HUES6 (cell line): ENCODE results near the gene HAND1.
A peak's percentile ranks its signal among the peaks of the same experiment; 100 is the strongest.
"Not testable (repeated sequence)": the region's sequence is repeated elsewhere in the genome, so short reads cannot be mapped to it uniquely, and the experiment has no call there.

ENCODE experiments used
- H3K27ac ChIP-seq: 2 replicates; pipeline ENCODE4 v1.7.0; 2013; ENCODE audit warnings: low read depth, mild to moderate bottlenecking, low read length, inconsistent platforms
- H3K27me3 ChIP-seq: 2 replicates; pipeline ENCODE4 v1.6.1; 2013; ENCODE audit warnings: low read length; ENCODE audit not compliant: control insufficient read depth, insufficient read depth
- H3K36me3 ChIP-seq: 2 replicates; pipeline ENCODE4 v1.6.1; 2013; ENCODE audit warnings: low read length; ENCODE audit not compliant: control insufficient read depth, insufficient read depth
- H3K4me1 ChIP-seq: 2 replicates; pipeline ENCODE4 v1.6.1; 2013; ENCODE audit warnings: low read length; ENCODE audit not compliant: control insufficient read depth, insufficient read depth
- H3K4me3 ChIP-seq: 2 replicates; pipeline ENCODE4 v1.5.1; 2013; ENCODE audit warnings: low read depth, low read length
- H3K9ac ChIP-seq: one replicate; pipeline ENCODE4 v1.6.1; 2013; ENCODE audit warnings: mild to moderate bottlenecking, low read length
- H3K9me3 ChIP-seq: 2 replicates; pipeline ENCODE4 v1.6.1; 2013; ENCODE audit warnings: low read depth, low read length; ENCODE audit not compliant: control insufficient read depth, insufficient read depth

The HAND1 gene

DNA sequence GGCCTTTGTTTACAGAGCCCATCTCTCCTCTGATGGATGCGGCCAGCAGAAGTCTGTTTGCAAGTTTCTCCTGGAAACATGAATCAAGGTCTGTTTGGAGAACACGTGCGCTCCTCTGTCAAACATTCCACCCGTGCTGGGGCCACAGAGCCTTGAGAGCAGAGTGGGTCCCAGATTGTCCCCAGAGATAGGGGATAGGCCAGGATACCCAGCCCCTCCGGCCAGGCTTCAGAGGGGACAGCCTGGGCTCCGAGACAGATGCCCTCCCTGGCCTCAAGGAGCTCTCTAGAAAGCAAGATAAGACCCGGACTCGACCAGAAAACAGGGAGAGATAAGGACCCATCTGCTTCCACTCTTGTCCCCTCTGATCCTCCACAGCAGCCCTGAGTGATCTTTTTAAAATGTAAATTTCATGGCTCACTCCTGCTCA is 40.4 kb upstream of the HAND1 start:
- H3K4me1 ChIP-seq: peaks cover 28% of the 10 kb centered on the region
- no peak overlapping the region; the same call in 1 of the 2 replicates for H3K27ac ChIP-seq
- H3K36me3 ChIP-seq: no peaks in the 10 kb centered on the region
- H3K9ac ChIP-seq: peak overlapping the region; percentile 64
- H3K9me3 ChIP-seq: no peaks in the 10 kb centered on the region
- H3K4me3 ChIP-seq: no peak overlapping the region
- H3K27me3 ChIP-seq: peaks cover 3% of the 10 kb centered on the region; the same call in 1 of the 2 replicates

DNA sequence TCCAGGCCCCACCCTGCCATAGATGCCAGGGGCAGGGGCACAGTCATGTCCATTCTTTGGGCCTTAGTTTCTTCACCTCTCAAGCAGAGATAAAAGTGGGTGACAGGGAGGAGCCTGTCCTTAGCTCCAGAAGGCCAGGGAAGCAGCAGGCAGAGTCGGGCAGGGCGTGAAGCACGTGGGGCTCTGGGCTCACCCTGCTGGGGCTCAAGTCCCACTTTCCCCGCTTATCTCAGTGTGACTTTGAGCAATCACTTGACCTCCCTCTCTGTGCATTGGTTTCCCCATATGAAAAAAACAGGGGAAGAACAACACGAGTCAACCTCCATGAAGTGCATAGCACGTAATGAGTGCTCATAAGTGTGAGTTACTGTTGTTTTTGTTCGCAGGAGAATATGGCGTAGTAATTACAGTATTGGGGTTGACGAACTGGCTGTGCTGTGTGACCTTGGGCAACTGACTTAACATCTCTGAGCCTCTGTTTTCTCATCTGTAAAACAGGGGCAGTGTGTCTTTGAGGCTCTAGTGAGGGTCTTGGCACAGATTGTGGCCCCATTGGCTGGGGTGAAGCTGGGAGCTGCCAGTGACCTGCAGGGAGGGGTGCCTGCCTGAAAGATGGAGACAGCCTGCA is 39.9 kb upstream of the HAND1 start:
- no peak overlapping the region for H3K4me3 ChIP-seq
- H3K27ac ChIP-seq: no peak overlapping the region; the same call in 1 of the 2 replicates
- H3K27me3 ChIP-seq: peaks cover 3% of the 10 kb centered on the region; the same call in 1 of the 2 replicates
- H3K9me3 ChIP-seq: no peaks in the 10 kb centered on the region
- peaks cover 23% of the 10 kb centered on the region for H3K4me1 ChIP-seq
- no peaks in the 10 kb centered on the region for H3K36me3 ChIP-seq
- peak overlapping the region; percentile 64 for H3K9ac ChIP-seq

DNA sequence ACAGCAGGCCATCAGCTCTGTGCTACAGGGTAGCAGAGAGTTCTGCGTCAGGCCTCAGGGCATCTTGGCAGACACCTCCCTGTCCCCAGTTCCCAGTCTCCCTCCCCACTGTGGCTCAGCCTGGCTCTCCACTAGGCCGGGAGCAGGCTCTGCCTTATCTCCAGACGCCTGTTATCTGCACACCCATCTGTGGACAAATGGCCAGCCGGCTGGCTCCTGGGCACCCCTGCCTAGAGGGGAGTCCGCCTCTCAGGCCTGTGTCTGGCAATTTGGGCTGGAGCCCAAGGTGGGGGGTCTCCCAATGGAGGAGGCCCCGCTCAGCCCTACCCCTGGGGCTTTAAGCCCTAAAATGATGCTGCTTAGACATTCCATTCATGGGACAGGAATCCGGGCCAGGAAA is 39.2 kb upstream of the HAND1 start:
- Histone ChIP-seq H3K27me3 (peaks cover 3% of the 10 kb centered on the region; the same call in 1 of the 2 replicates), H3K9ac (peak overlapping the region; percentile 64), H3K27ac (peak overlapping the region; percentile 52; the same call in 1 of the 2 replicates), H3K4me1 (peaks cover 15% of the 10 kb centered on the region), H3K36me3 (no peaks in the 10 kb centered on the region), H3K4me3 (no peak overlapping the region), H3K9me3 (no peaks in the 10 kb centered on the region)

DNA sequence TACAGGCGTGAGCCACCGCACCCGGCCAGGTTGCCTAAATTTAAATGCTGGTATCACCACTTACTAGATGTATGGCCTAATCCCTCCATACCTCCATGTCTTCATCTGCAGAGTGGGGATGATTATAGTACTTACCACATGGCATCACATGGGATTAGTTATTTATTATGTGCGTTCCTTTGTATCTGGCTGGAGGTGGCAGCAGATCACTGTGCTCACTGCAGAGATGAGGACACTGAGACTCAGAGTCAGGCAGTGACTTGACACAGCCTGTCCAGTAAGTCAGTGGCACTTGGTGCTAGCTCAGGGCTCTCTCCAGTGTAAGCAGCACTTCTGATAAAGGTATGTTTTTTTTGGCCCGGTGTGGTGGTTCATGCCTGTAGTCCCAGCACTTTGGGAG is 38.4 kb upstream of the HAND1 start:
- Histone ChIP-seq H3K9me3 (no peaks in the 10 kb centered on the region), H3K27me3 (peaks cover 3% of the 10 kb centered on the region; the same call in 1 of the 2 replicates), H3K4me3 (no peak overlapping the region), H3K9ac (peak overlapping the region; percentile 48), H3K36me3 (no peaks in the 10 kb centered on the region), H3K4me1 (peaks cover 10% of the 10 kb centered on the region), H3K27ac (peak overlapping the region; percentile 52; the same call in 1 of the 2 replicates)

DNA sequence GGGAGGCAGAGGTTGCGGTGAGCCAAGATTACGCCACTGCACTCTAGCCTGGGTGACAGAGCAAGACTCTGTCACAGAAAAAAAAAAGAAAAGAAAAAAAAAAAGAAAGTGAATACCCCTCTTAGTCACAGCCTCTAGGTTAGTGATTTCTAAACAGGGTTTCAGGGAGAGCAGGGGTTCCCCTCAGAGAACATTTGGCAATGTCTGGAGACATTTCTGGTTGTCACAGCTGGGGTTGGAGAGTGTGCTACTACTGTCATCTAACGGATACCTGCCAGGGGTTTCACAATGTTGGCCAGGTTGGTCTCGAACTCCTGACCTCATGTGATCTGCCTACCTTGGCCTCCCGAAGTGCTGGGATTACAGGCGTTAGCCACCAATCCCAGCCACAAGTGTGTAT is 37.5 kb upstream of the HAND1 start:
- H3K27ac ChIP-seq, H3K4me1 ChIP-seq: not testable (repeated sequence)

DNA sequence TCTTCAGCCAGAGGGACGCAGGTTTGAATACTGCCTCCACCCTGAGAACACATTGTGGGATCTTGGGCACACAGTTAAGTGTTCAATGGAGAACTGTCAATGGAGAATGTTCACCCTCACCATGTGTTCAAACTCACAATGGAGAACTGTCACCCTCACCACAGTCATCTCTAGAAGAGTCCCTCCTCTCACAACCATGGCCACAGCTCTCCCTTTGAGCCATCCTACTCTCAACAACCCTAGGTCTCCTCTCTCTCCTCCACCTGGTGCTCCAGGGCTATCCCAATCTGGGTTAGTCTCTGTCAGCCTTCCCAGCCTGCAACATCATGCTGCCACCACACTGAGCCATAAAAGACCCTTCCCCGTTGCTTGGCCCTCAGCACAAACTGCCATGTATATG is 36.3 kb upstream of the HAND1 start:
- H3K27me3 ChIP-seq: peaks cover 2% of the 10 kb centered on the region; the same call in 1 of the 2 replicates
- H3K27ac ChIP-seq: no peak overlapping the region
- H3K9ac ChIP-seq: no peak overlapping the region
- H3K4me3 ChIP-seq: no peak overlapping the region
- H3K9me3 ChIP-seq: no peaks in the 10 kb centered on the region
- peaks cover 8% of the 10 kb centered on the region; the same call in 1 of the 2 replicates for H3K4me1 ChIP-seq
- H3K36me3 ChIP-seq: no peaks in the 10 kb centered on the region

More for the DNA sequence above, 37.5 kb upstream of the HAND1 start:
- not testable (repeated sequence) for H3K9me3 ChIP-seq, H3K4me3 ChIP-seq, H3K9ac ChIP-seq, H3K36me3 ChIP-seq, H3K27me3 ChIP-seq

DNA sequence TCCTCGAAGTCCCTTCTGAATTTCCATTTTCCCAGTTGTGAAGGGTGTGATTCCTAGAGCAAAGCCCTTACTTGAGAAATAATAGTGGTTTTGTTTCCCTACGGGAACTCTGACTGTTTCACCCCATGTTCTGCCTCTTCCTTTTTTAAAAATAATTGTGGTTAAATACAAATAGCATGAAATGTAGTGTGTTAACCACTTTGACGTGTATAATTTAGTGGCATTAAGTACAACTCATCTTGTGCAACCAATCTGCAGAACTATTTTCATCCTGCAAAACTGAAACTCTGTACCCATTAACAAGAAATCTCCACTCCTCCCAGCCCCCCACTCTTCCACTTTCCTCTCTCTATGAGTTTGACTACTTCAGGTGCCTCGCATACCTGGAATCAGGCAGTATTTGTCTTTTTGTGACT is 35.6 kb upstream of the HAND1 start:
- H3K27ac ChIP-seq: no peak overlapping the region
- H3K4me1 ChIP-seq: peaks cover 4% of the 10 kb centered on the region; the same call in 1 of the 2 replicates

DNA sequence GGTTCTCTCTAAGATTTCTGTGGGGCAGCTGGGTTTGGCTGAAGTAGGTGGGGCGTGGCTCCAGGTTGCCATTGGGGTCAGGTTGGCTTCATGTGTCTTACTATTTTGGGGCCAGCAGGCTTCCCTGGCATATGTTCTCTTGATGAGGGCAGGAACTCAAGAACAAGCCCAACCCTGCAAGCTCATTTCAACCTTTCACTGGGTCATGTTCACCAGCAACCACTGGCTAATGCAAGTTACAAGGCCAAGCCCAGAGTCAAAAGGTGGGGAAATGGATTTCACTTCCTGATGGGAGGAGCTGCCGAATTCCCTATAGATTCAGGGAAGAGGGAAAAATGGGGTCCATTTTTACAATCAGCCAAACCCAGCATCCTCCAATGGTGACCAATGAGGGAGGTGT is 34.0 kb upstream of the HAND1 start:
- H3K27ac ChIP-seq: no peak overlapping the region
- H3K4me1 ChIP-seq: peaks cover 4% of the 10 kb centered on the region; the same call in 1 of the 2 replicates
- no peaks in the 10 kb centered on the region for H3K27me3 ChIP-seq
- no peaks in the 10 kb centered on the region for H3K36me3 ChIP-seq
- no peaks in the 10 kb centered on the region for H3K9me3 ChIP-seq
- no peak overlapping the region for H3K9ac ChIP-seq
- no peak overlapping the region for H3K4me3 ChIP-seq

More for the DNA sequence above, 35.6 kb upstream of the HAND1 start:
- Histone ChIP-seq H3K9ac (no peak overlapping the region), H3K36me3 (no peaks in the 10 kb centered on the region), H3K4me3 (no peak overlapping the region), H3K9me3 (no peaks in the 10 kb centered on the region), H3K27me3 (no peaks in the 10 kb centered on the region)

DNA sequence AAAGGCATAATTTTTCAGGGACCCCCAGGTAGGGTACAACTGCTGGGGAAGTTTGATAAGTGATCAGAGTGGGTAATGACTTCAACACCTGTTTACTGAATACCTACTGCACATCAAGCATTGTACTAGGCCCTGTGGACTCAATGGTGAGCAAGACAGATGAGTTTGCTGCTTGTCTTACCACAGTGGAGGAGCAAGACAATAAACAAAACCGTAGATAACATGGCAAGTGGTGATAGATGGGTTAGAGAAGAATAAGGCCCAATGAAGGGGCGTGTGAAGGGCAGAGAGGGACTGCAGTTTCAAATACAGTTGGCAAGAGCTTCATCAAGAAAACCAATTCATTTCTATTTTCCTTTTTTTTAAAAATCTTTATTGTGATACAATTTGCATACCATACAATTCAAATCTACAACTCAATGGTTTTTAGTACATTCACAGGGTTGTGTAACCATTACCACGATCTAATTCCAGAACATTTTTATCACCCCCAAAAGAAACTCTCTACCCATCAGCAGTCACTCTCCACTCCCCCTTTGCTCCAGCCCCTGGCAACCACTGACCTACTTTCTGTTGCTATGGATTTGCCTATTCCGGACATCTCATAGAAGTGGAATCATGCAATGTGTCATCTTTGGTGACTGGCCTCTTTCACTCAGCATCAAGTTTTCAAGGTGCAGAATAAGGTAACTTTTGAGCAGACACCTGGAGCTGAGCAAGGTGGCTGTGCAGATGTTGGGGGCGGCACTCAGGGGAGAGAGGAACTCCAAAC is 31.9 kb upstream of the HAND1 start:
- Histone ChIP-seq H3K4me1 (peaks cover 12% of the 10 kb centered on the region; the same call in 1 of the 2 replicates), H3K4me3 (no peak overlapping the region), H3K9me3 (no peaks in the 10 kb centered on the region), H3K27ac (no peak overlapping the region), H3K9ac (no peak overlapping the region), H3K36me3 (no peaks in the 10 kb centered on the region), H3K27me3 (0 out of 2 replicates have a peak, but pooled peaks cover 3% of the 10 kb centered on the region)

DNA sequence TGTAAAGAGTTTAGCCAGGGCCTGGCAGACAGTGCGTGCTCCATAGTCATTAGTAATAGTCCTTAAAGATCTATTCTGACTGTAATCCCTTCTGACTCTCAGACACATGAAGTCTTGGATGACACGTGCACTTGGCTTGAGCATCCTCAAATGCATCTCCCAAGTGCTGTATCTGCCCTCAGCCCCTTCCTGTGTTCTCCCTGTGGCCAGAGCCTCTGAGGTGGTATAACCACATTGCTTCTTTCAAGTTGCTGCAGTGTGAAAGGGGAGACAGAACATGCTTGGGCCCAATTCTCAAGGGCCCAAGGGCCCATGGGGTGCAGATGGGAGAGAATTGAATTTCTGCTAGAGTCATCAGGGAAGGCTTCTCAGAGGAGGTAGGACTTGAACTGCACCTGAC is 30.1 kb upstream of the HAND1 start:
- Histone ChIP-seq H3K4me1 (peaks cover 12% of the 10 kb centered on the region; the same call in 1 of the 2 replicates), H3K9ac (no peak overlapping the region), H3K27ac (no peak overlapping the region), H3K27me3 (0 out of 2 replicates have a peak, but pooled peaks cover 3% of the 10 kb centered on the region), H3K9me3 (no peaks in the 10 kb centered on the region), H3K4me3 (no peak overlapping the region), H3K36me3 (no peaks in the 10 kb centered on the region)

DNA sequence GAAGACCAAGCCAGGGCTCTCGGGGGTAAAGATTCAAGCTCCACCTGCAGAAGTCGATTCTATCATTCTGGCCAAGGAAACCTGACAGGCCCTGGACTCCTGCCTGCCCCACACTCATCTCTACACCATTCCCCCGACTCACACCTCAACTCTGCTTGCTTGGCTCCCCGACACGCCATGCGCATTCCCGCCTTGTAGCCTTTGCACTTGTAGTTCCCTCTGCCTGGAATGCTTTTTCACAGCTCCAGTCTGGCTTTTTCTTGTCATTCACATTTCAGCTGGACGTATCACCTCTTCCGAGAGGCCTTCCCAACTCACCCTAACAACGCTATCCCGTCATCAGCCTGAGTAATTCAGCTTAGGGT is 28.7 kb upstream of the HAND1 start:
- Histone ChIP-seq H3K9me3 (no peaks in the 10 kb centered on the region), H3K27ac (no peak overlapping the region), H3K4me1 (peaks cover 15% of the 10 kb centered on the region), H3K36me3 (no peaks in the 10 kb centered on the region), H3K9ac (no peak overlapping the region), H3K4me3 (no peak overlapping the region), H3K27me3 (0 out of 2 replicates have a peak, but pooled peaks cover 3% of the 10 kb centered on the region)
